Adrenal gland (tissue), 5 donors: ENCODE measurements around the gene MADD.

Experiments used
- POLR2A ChIP-seq, 2 donors: fragments of 450-650 bp; IDR thresholded peaks; one replicate each; pipeline ENCODE4 v1.6.1; 2017; ENCODE audit warnings: antibody characterized with exemption in 2 of 2, mild to moderate bottlenecking in 2 of 2, moderate library complexity in 1 of 2
- TF ChIP-seq, protein P1 (sequence below), 6 experiments: fragments of 450-650 bp in 4 of 6; fragments of 200-600 bp in 2 of 6; sonication (generic) in 1 of 6; IDR thresholded peaks; 1 replicate in 5 of 6; 2 replicates in 1 of 6; pipeline versions ENCODE4 v1.5.1 to v1.8.0; 2016 to 2021; ENCODE audit warnings: antibody characterized with exemption in 6 of 6, mild to moderate bottlenecking in 2 of 6, moderate library complexity in 1 of 6
- donor health status: DM: no; HTN: no; CAD: no.

DNA sequence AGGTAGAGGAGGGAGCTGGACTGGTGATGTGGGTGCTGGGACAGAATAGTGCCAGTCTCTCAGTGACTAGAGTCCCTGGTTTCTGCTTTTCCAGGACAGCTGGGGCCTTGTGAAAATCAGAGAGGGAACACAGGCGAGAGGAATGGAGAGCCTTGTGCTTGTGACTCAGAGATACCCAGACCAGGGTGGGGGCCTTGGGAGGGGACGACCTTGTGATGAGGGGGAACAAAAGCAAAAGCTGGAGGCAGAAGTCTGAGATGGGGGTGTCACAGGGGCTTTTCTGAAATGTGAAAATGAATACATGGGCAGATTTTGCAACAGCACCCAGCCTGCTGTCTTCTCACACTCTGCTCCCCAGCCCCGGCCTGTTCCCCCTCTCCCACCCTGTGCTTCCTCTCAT is 15.5 kb upstream of the MADD start:
- TF ChIP-seq POLR2A (IDR thresholded peaks at IDR 0.05) = peak in 1 of 2 donors; percentile 41
- TF ChIP-seq, protein P1, sequence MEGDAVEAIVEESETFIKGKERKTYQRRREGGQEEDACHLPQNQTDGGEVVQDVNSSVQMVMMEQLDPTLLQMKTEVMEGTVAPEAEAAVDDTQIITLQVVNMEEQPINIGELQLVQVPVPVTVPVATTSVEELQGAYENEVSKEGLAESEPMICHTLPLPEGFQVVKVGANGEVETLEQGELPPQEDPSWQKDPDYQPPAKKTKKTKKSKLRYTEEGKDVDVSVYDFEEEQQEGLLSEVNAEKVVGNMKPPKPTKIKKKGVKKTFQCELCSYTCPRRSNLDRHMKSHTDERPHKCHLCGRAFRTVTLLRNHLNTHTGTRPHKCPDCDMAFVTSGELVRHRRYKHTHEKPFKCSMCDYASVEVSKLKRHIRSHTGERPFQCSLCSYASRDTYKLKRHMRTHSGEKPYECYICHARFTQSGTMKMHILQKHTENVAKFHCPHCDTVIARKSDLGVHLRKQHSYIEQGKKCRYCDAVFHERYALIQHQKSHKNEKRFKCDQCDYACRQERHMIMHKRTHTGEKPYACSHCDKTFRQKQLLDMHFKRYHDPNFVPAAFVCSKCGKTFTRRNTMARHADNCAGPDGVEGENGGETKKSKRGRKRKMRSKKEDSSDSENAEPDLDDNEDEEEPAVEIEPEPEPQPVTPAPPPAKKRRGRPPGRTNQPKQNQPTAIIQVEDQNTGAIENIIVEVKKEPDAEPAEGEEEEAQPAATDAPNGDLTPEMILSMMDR (IDR thresholded peaks at IDR 0.05) = no peak
